Occipital lobe (tissue), 2 donors: ENCODE data around the gene PSMG4. TPM values are rescaled to one million over a fixed set of nuclear protein-coding genes. Genes with fewer than 3 reads are reported as not detected.

Experiments used
- DNase-seq: peaks from one replicate; lab custom pipeline; 2025; lab: John Stamatoyannopoulos, UW
- total RNA-seq: library from RNA; depleted of rRNA; stranded (reverse); fragments of >200 nt; gene quantifications from one replicate; pipeline ENCODE4 v1.2.3, GENCODE V29; 2014

PSMG4 gene
- total RNA-seq, 1 donor from 2014 or later = 28.5 TPM

GRCh38 chr6:3290149-3290930 is 31.6 kb downstream of the PSMG4 start:
- no peak for DNase-seq

GRCh38 chr6:3290931-3291211 is 32.1 kb downstream of the PSMG4 start:
- DNase-seq = no peak

- no peak for DNase-seq
Measured at GRCh38 chr6:3291346-3291745, 32.6 kb downstream of the PSMG4 start.

- no peak for DNase-seq
Measured at GRCh38 chr6:3291987-3292386, 33.2 kb downstream of the PSMG4 start.

- DNase-seq = no peak
Measured at GRCh38 chr6:3292431-3293197, 33.9 kb downstream of the PSMG4 start.

GRCh38 chr6:3293271-3294155 is 34.8 kb downstream of the PSMG4 start:
- DNase-seq = no peak

- DNase-seq = no peak
Measured at GRCh38 chr6:3294396-3294795, 35.6 kb downstream of the PSMG4 start.

GRCh38 chr6:3294921-3295871 is 36.4 kb downstream of the PSMG4 start:
- DNase-seq = no peak

GRCh38 chr6:3296078-3296477 is 37.3 kb downstream of the PSMG4 start:
- no peak for DNase-seq

GRCh38 chr6:3296537-3296936 is 37.8 kb downstream of the PSMG4 start:
- no peak for DNase-seq

GRCh38 chr6:3297006-3297405 is 38.3 kb downstream of the PSMG4 start:
- no peak for DNase-seq

- no peak for DNase-seq
Measured at GRCh38 chr6:3297909-3298308, 39.2 kb downstream of the PSMG4 start.

- no peak for DNase-seq
Measured at GRCh38 chr6:3299221-3299620, 40.5 kb downstream of the PSMG4 start.

- DNase-seq = no peak
Measured at GRCh38 chr6:3301506-3301905, 42.8 kb downstream of the PSMG4 start.

GRCh38 chr6:3303795-3304411 is 45.2 kb downstream of the PSMG4 start:
- DNase-seq = no peak

GRCh38 chr6:3304500-3305215 is 45.9 kb downstream of the PSMG4 start:
- DNase-seq = no peak

GRCh38 chr6:3305216-3305565 is 46.4 kb downstream of the PSMG4 start:
- DNase-seq = no peak

GRCh38 chr6:3305831-3306230 is 47.1 kb downstream of the PSMG4 start:
- DNase-seq = no peak

- DNase-seq = no peak
Measured at GRCh38 chr6:3306848-3307247, 48.1 kb downstream of the PSMG4 start.

GRCh38 chr6:3307436-3307835 is 48.7 kb downstream of the PSMG4 start:
- DNase-seq = no peak
